MCF 10A (cell line): ENCODE data around the gene PIMREG. TPM values are rescaled to one million over a fixed set of nuclear protein-coding genes. Genes with fewer than 3 reads are reported as not detected.

ENCODE experiments used
- BruUV-seq: library from RNA; stranded (reverse); fragments of 400-500 nt; replicated peaks from 2 replicates; lab custom pipeline; 2021; lab: Mats Ljungman, UMichigan
- CTCF ChIA-PET: fragments of 300-600 bp; sonication (Branson Sonifier 250); formaldehyde crosslinking; extraction: SDS; loops from one replicate; lab custom pipeline; 2021; ENCODE audit warnings: antibody characterized with exemption, inconsistent platforms; lab: Yijun Ruan, JAX
- POLR2A ChIA-PET: fragments of 300-600, 350-650 bp; sonication (Branson Sonifier 250); formaldehyde crosslinking; extraction: SDS; loops from one replicate; lab custom pipeline; 2020; ENCODE audit warnings: antibody characterized with exemption, inconsistent platforms; lab: Yijun Ruan, JAX
- DNase-seq: peaks from one replicate; pipeline ENCODE4 v3.0.0-alpha.2; 2018; ENCODE audit not compliant: unreplicated experiment
- H3K27ac Mint-ChIP-seq: one replicate; pipeline ENCODE4 v1.8.0; 2022; ENCODE audit warnings: mild to moderate bottlenecking, low read depth, mixed read lengths; ENCODE audit not compliant: unreplicated experiment
- H3K27me3 Mint-ChIP-seq: one replicate; pipeline ENCODE4 v1.8.0; 2022; ENCODE audit warnings: mixed read lengths; ENCODE audit not compliant: insufficient read depth, unreplicated experiment
- H3K36me3 Mint-ChIP-seq: one replicate; pipeline ENCODE4 v1.8.0; 2022; ENCODE audit warnings: mild to moderate bottlenecking, moderate library complexity, mixed read lengths; ENCODE audit not compliant: insufficient read depth, unreplicated experiment
- H3K4me1 Mint-ChIP-seq: one replicate; pipeline ENCODE4 v1.8.0; 2022; ENCODE audit warnings: mixed read lengths; ENCODE audit not compliant: insufficient read depth, unreplicated experiment
- H3K4me3 Mint-ChIP-seq: one replicate; pipeline ENCODE4 v1.8.0; 2022; ENCODE audit warnings: mild to moderate bottlenecking, moderate library complexity, mixed read lengths; ENCODE audit not compliant: unreplicated experiment
- H3K9me3 Mint-ChIP-seq: one replicate; pipeline ENCODE4 v1.8.0; 2022; ENCODE audit warnings: mixed read lengths; ENCODE audit not compliant: unreplicated experiment
- CTCF ChIP-seq: fragments of 200-600 bp; IDR thresholded peaks from one replicate; pipeline ENCODE4 v1.8.0; 2022; ENCODE audit warnings: antibody characterized with exemption, mild to moderate bottlenecking; ENCODE audit not compliant: unreplicated experiment
- intact Hi-C: fragments of 100-400 bp; cut with micrococcal nuclease; formaldehyde crosslinking; loops from 2 replicates; pipeline ENCODE4 v1.14.1; 2022
- total RNA-seq: library from RNA; stranded (reverse); gene quantifications from 2 replicates; pipeline ENCODE4 v1.2.3, GENCODE V29; 2022

PIMREG gene
- total RNA-seq, 1 experiment from 2014 or later = 21.7 TPM

GRCh38 chr17:6460531-6461161 lies 16.4 kb downstream of the PIMREG start:
- Mint-ChIP-seq H3K27me3 (no peaks in the 10 kb centered on the region), H3K36me3 (peaks cover 38% of the 10 kb centered on the region), H3K4me3 (no peak overlapping the region), H3K27ac (no peak overlapping the region), H3K9me3 (no peaks in the 10 kb centered on the region), H3K4me1 (peaks cover 16% of the 10 kb centered on the region)
- no peak for TF ChIP-seq CTCF
- ChIA-PET CTCF (interaction anchor here (0.5 to 1.3 kb wide), 4 partner anchors 11 to 28 kb away, joined by 3 to 4 read pairs (median 3); partner anchors contain the start of gene AIPL1), POLR2A (no interaction called here)
- intact Hi-C loops = no loop called here
- DNase-seq = no peak
- no TSS peak for BruUV-seq

DNA sequence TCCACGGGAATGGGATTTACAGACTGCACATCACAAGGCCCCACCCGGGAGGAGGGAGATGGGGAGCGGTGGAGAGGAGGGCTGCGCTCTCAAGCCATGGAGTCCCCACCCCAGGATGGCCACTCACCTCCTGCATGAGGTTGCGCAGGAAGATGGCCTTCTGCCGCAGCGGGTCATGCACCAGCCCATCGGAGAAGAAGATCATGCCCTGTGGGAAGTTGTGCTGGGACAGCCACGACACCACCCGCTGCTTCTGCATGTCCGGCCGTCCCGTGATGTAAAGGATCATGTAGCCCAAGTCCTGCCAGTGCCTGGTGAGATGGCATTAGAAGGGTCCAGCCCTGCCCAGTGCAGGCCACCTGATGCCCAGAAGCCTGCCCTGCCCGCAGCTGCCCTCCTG lies 17.0 kb downstream of the PIMREG start:
- Mint-ChIP-seq H3K27ac (no peak overlapping the region), H3K9me3 (no peaks in the 10 kb centered on the region), H3K4me1 (peaks cover 15% of the 10 kb centered on the region), H3K4me3 (no peak overlapping the region), H3K27me3 (no peaks in the 10 kb centered on the region), H3K36me3 (peaks cover 38% of the 10 kb centered on the region)
- POLR2A ChIA-PET = no interaction called here
- intact Hi-C loops = no loop called here
- CTCF ChIA-PET = interaction anchor here (0.6 kb wide), 1 partner anchor 14 kb away, joined by 3 read pairs; no protein-coding TSS in a partner anchor
- no peak for TF ChIP-seq CTCF
- BruUV-seq = no TSS peak
- no peak for DNase-seq

DNA sequence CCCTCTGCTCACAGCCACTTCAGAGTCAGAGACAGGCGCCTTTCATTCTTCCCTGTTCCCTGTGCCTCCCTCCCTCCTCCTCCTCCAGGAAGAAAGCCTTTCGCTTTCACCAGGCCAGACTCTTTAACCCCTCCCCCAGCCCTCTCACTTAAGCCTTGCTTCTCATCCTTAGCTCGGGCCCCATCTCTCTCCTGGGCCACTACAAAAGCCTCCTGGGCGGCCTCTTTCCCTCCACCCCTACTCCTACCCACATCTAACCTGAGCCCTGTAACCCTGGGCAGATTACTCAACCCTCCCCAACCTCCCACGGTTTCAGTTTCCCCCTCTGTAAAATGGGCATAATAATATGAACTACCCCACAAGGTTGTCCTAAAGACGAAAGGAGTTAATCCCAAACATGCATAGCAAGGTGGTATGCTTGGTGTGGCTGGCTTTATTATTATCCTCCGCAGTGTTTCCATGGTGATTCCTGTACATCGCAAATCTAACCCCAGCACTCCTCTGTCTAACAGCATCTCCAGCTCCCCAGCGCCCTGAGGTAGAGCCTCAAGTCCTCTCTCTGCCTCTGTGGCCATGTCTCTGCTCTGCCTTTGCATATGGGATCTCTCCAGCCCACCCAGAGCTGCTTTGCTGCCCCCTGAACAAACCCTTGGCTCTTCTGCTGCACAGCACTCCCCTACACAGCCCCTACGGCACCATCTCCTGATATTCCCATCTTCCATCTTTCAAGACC lies 17.7 kb downstream of the PIMREG start:
- ChIA-PET POLR2A (interaction anchor here (0.6 kb wide), 1 partner anchor 178 kb away, joined by 4 read pairs; no protein-coding TSS in a partner anchor), CTCF (interaction anchor here (0.5 to 0.6 kb wide), 2 partner anchors 15 to 448 kb away, joined by 3 to 4 read pairs; no protein-coding TSS in a partner anchor)

More for the DNA sequence above, 17.7 kb downstream of the PIMREG start:
- intact Hi-C loops = no loop called here
- Mint-ChIP-seq H3K27ac (no peak overlapping the region), H3K36me3 (peaks cover 33% of the 10 kb centered on the region), H3K9me3 (no peaks in the 10 kb centered on the region), H3K4me3 (no peak overlapping the region), H3K27me3 (no peaks in the 10 kb centered on the region), H3K4me1 (peaks cover 8% of the 10 kb centered on the region)
- no TSS peak for BruUV-seq
- DNase-seq = no peak
- no peak for TF ChIP-seq CTCF
